Measurements from ENCODE around the gene RBM47. TPM values are rescaled to one million over a fixed set of nuclear protein-coding genes. Genes with fewer than 3 reads are reported as not detected.

The RBM47 gene
- total RNA-seq, 1 donor from 2014 or later: 61.1 TPM

DNA sequence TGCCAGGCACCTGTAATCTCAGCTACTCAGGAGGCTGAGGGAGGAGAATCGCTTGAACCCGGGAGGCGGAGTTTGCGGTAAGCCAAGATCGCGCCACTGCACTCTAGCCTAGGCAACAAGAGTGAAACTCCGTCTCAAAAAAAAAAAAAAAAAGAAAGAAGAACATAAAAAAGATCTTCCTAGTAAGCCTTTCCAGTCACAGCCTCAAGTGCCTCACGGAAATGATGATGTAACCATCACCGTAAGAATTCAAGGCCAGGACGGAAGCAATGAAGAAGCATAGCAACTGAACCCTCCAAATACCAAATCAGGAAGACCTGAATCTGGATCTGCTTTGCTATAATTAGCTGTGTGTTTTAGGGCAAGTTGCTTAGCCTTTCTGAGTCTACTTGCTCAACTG lies 28.8 kb downstream of the RBM47 start:
- H3K27me3 ChIP-seq: no peaks in the 10 kb centered on the region
- no peaks in the 10 kb centered on the region for H3K36me3 ChIP-seq
- TF ChIP-seq, protein P1, sequence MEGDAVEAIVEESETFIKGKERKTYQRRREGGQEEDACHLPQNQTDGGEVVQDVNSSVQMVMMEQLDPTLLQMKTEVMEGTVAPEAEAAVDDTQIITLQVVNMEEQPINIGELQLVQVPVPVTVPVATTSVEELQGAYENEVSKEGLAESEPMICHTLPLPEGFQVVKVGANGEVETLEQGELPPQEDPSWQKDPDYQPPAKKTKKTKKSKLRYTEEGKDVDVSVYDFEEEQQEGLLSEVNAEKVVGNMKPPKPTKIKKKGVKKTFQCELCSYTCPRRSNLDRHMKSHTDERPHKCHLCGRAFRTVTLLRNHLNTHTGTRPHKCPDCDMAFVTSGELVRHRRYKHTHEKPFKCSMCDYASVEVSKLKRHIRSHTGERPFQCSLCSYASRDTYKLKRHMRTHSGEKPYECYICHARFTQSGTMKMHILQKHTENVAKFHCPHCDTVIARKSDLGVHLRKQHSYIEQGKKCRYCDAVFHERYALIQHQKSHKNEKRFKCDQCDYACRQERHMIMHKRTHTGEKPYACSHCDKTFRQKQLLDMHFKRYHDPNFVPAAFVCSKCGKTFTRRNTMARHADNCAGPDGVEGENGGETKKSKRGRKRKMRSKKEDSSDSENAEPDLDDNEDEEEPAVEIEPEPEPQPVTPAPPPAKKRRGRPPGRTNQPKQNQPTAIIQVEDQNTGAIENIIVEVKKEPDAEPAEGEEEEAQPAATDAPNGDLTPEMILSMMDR (IDR thresholded peaks at IDR 0.05): no peak
- TF ChIP-seq POLR2A (IDR thresholded peaks at IDR 0.05): no peak
- no peak overlapping the region for H3K27ac ChIP-seq
- no peak overlapping the region for H3K4me3 ChIP-seq
- DNase-seq (ENCODE audit: extremely low spot score in 2 of 2): no peak
- no peaks in the 10 kb centered on the region for H3K9me3 ChIP-seq
- intact Hi-C loops (cut with DNase I): no loop called here
- no peaks in the 10 kb centered on the region for H3K4me1 ChIP-seq

DNA sequence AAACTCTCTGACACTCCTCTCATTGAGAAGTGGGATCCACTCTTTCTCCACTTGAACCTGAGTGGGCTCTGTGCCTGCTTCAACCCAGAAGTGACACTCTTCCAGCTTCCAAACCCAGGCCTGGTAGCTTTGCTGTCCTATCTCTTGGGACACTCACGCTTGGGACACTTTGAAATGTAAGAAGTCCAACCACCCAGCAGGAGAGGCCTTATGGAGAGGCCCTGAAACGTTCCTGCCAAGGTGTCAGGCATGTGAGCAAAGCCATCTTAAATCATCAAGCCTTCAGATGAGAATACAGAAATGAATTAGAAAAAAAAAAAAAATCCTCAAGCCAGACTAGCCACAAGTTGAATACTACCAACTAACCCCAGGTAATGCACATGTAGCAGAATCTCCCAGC lies 30.2 kb downstream of the RBM47 start:
- H3K27me3 ChIP-seq: no peaks in the 10 kb centered on the region
- no peaks in the 10 kb centered on the region for H3K4me1 ChIP-seq
- H3K9me3 ChIP-seq: no peaks in the 10 kb centered on the region
- no peak for TF ChIP-seq POLR2AphosphoS5 (IDR thresholded peaks at IDR 0.05; ENCODE audit: insufficient read depth in 1 of 2, low read depth in 1 of 2)
- TF ChIP-seq POLR2A (IDR thresholded peaks at IDR 0.05): no peak
- TF ChIP-seq, protein P1 (IDR thresholded peaks at IDR 0.05): no peak
- H3K36me3 ChIP-seq: no peaks in the 10 kb centered on the region
- intact Hi-C loops (cut with DNase I): no loop called here
- H3K27ac ChIP-seq: no peak overlapping the region
- no peak overlapping the region for H3K4me3 ChIP-seq
- DNase-seq (ENCODE audit: extremely low spot score in 2 of 2): no peak

DNA sequence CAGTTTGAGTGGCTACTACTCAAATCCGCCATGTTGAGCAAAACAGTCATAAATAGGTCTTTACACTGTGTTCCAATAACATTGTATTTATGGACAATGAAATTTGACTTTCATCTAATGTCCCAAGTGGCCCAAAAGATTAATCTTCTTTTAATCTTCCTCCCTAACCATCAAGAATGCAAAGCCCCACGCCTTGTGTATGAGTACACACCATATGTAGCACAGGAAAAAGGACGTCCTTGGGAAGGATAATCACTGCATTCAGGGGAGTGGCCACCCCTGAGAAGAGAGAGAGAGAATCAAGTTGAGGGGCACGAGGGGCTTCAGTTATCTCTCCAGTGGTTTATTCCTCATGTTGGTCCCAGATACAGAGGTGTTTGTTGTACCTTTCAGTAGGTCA lies 33.1 kb downstream of the RBM47 start:
- no peaks in the 10 kb centered on the region for H3K4me1 ChIP-seq
- no peak overlapping the region for H3K27ac ChIP-seq
- H3K4me3 ChIP-seq: no peak overlapping the region
- TF ChIP-seq POLR2A (IDR thresholded peaks at IDR 0.05) (no peak), POLR2AphosphoS5 (IDR thresholded peaks at IDR 0.05; ENCODE audit: insufficient read depth in 1 of 2, low read depth in 1 of 2) (no peak)
- TF ChIP-seq, protein P1 (IDR thresholded peaks at IDR 0.05): no peak
- H3K36me3 ChIP-seq: no peaks in the 10 kb centered on the region
- no peaks in the 10 kb centered on the region for H3K27me3 ChIP-seq
- no peaks in the 10 kb centered on the region for H3K9me3 ChIP-seq
- no peak for DNase-seq (ENCODE audit: extremely low spot score in 2 of 2)
- intact Hi-C loops (cut with DNase I): no loop called here

DNA sequence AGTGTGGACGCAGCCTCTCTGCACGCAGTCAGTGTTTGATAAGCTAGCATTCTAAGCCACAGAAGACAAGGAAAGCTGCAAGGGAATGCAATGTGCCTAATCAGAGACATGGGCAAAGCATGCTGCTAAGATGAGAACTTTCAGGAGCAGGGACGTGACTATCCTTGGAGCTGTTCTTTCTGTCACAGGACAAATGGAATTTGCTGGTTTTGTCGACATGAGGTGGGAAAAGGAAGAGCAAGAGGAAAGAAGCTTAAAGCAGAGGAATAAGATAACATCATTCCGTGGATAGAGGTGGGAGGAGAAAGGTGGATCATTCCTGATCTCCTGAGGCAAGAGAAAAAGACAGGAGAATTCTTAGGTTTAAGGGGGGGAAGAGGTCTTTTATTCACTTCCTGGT lies 33.7 kb downstream of the RBM47 start:
- no peak for TF ChIP-seq POLR2AphosphoS5 (IDR thresholded peaks at IDR 0.05; ENCODE audit: insufficient read depth in 1 of 2, low read depth in 1 of 2)
- TF ChIP-seq, protein P1 (IDR thresholded peaks at IDR 0.05): no peak
- TF ChIP-seq POLR2A (IDR thresholded peaks at IDR 0.05): no peak
- no peak overlapping the region for H3K4me3 ChIP-seq
- H3K27ac ChIP-seq: no peak overlapping the region
- no peaks in the 10 kb centered on the region for H3K27me3 ChIP-seq
- intact Hi-C loops (cut with DNase I): no loop called here
- no peaks in the 10 kb centered on the region for H3K4me1 ChIP-seq
- DNase-seq (ENCODE audit: extremely low spot score in 2 of 2): no peak
- H3K36me3 ChIP-seq: no peaks in the 10 kb centered on the region
- H3K9me3 ChIP-seq: no peaks in the 10 kb centered on the region

DNA sequence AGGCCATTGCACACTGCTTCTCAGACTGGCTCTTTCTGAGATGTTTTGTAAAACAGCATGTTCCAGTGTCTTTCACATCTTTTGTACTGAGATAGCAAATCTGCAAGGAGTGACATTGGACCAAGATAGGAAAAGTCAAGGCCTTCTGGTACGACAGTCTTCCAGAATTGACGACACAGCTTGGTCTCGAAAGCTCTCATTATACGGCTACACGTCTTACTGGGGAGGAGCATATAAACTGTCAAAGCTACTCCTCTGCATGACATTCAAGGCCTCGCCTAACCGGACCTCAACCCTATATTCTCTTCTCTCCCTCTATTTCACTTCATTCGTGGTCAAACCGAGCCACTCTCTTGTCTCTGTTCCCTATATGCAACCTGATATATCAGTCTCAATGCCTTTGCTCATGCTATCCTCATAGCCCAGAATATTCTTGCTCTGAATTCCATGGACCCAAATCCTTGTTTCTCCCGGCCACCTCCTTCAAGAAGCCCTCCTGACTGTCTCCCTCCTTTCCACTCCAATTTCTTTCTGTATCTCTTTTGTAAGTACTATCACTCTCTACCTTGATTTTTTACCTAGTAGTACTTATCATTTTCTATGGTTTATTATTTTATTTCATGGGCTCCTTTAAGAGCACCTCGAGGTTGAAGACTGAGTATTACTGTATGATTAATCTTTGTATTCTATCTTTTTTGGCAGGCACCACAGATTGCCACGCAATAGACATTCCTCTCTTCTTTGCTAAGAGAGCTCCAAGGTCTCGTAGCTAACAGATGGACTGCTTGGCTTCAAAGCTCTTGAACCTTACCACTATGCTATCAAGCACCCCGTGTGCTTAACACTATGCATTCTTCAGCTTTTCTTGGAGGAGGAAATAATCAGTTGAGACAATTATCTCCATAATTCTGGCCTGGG lies 35.1 kb downstream of the RBM47 start:
- no peak overlapping the region for H3K4me3 ChIP-seq
- H3K36me3 ChIP-seq: no peaks in the 10 kb centered on the region
- H3K9me3 ChIP-seq: no peaks in the 10 kb centered on the region
- H3K4me1 ChIP-seq: no peaks in the 10 kb centered on the region
- TF ChIP-seq POLR2AphosphoS5 (IDR thresholded peaks at IDR 0.05; ENCODE audit: insufficient read depth in 1 of 2, low read depth in 1 of 2): no peak
- no peak for TF ChIP-seq POLR2A (IDR thresholded peaks at IDR 0.05)
- TF ChIP-seq, protein P1 (IDR thresholded peaks at IDR 0.05): no peak
- no peak overlapping the region for H3K27ac ChIP-seq
- no peak for DNase-seq (ENCODE audit: extremely low spot score in 2 of 2)
- no peaks in the 10 kb centered on the region for H3K27me3 ChIP-seq
- intact Hi-C loops (cut with DNase I): no loop called here

All from vagina (tissue), 2 donors.